Measurements from ENCODE around the gene CD47.

The CD47 gene

DNA sequence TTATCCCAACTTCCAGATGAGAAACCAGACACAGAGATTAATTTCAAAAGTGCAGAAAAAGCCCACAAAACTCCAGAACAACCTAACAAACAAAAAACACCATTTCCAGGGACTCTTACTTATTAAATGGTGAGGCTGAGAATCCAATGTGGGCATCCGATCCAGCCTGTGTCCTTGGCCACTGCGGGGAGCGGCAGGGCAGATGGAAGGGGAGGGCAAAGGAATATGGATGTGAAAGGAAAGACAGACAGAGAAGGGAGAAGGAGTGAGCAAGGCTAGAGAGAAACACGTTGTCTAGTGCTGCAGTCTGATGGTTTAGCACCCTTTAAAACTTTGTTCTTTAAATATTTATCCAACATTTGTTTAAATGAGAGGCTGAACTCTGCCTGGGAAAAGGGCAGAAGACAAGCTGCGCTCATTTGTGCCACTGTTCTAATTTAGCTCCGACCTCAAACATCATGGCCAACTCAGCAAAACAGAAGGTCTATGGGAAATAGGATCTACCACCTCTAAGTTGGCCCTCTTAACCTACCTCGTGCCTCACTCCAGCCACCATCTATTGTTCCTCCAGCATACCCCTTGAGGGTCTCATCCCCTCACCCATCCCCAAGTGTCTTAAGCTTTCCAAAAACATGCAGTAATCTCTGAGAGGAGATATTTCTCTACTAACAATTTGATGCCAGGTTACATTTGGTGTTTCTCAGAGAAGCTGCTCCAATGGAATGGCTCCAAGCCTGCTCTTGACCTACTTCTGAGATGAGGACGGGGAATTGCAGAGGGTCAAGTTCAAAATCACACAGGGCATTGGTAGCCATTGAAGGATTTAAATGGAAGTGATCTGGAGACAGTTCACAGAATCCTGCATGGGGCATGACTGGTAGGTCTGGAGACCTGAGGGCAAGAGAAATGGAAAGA, 77.4 kb downstream of the CD47 start:
- no peak for DNase-seq
- ATAC-seq: no peak

DNA sequence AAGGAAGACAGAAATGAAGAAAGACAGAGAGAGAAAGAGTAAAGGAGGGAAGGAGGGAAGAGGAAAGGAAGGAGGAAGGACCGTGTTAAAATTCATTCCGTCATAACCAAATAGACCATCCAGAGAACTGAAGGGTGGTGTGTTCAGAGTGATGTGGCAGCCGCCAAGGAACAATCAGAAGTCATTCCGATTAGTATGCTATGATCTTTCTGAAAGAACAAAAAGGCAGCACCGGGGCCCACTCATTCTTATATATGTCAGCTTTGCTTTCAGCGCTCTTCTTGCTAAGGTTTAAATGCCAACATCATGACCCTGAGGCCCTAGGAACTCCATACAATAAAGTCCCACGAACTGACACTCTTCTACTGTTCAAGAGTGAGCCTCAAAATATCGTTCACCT, 78.5 kb downstream of the CD47 start:
- DNase-seq (no peak), ATAC-seq (no peak)

DNA sequence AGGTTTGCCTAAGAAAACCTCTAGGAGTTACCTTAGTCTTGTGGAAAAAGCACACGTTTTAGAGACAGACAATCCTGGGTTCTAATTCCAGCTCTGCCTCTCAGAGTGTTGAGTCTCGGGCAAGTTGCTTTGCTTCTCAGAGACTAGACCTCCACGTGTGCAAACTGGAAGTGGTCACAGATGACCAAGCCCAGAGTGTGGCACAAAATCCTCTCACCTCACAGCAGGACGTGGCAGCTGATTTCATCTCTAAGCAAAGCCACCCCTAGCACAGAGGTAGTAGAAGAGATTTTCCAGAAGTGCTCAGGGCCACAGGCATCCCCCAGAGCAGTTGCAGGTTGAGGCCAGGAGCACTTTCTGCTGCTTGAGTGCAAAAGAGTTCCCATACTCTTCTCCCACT, 79.2 kb downstream of the CD47 start:
- ATAC-seq: no peak

DNA sequence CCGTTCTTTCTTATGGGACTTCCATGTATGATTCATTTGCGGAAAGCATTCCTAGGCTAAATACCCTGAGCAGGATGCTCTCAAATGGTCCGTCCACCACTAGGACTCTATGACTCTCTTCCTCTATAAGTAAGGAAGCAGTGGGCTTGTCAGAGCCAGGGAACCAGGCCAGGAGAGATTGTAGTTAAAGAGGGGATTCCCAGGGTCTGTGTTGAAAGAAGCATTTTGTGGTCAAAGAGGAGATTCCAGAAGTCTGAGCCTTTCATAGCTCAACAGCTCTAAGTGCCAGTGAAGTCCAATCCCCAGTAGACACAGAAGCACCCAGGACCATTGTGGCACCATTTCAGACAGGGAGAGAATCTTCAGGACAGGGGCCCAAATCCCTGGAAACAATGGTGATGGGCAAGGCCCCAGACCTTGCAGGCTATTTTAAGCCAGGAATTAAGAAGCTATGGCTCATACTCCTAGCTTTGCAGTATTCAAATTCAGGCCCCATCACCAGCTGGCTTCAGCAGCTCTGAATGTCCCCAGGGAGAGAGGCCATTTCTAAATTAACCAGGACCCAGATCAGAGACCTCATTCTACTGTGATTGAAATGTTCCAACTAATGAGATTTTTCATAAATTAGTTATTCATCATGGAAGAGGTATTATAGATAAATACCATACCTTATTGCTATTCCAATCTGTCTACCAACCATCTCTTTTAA, 81.7 kb downstream of the CD47 start:
- no peak for ATAC-seq
- no peak for DNase-seq

More for the DNA sequence above, 79.2 kb downstream of the CD47 start:
- DNase-seq: no peak

DNA sequence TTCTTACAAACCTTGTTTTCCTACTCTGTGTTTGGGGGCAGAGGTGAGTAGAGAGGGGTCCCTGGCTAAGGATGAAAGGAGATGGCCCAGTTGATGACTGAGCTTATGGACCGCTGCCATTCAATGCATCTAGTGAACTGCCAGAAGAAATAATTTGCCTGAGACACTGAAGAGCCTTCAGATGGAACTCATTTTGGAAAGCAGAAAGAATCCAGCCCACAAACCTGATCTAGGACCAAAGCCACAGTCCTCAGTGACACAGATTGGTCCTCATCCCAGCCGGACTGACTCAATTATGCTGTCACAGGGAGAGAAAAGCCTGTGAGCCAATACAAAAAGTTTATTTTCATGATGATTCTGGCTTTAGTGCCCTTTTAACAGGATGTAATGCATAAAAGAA, 82.7 kb downstream of the CD47 start:
- no peak for ATAC-seq
- DNase-seq: no peak

DNA sequence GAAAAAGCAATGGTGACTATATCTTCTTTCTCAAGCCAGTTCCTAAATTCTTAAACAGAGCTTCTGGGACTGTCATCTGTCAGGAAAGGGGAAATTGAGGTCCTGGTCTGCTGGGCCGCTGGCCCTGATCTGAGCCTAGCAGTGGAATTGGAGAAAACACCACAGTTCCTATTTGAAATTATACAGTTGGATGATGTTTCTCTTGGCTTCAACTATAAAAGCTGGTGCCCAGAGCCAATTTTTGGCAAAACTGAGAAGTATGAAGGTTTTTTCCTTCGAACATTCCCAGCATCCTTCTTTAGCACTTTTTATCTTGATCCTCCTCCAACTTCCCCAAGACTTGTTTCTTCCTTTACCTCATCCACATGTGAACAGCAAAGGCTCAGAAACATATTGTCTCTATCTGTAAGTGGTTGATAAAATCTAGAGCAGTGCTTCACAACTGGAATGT, 83.9 kb downstream of the CD47 start:
- no peak for ATAC-seq
- no peak for DNase-seq

DNA sequence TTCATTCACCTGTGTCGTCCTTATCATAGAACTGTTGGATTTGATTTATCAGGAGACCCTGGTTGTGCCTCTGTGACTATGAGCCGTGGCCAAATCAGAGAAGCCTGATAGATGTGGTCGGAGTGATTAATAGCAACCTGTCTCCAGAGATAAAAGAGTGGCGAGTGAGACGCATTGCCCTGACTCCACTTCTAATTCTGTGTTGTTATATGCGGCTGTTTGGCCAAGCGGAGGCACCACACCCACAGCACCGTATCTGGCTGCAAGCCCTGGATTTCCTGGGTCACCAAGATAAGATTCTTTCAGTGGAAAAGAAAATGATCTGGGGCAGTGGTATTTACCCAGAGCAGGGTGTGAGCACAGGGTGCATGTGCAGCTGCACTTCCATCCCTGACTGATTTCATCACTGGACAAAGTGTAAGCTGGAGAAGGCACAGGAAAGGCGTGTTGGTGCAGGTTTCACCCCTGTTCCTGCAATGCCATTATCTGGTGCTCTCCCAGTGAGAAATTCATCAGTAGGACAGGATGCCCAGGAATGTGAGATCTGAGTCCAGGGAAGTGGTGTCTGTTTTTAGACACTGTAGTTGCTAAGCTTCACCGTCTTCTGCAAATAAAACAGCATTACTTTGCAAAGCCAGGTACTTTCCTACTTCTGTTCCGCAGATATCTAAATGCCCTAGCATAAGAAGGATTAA, 84.6 kb downstream of the CD47 start:
- no peak for ATAC-seq

DNA sequence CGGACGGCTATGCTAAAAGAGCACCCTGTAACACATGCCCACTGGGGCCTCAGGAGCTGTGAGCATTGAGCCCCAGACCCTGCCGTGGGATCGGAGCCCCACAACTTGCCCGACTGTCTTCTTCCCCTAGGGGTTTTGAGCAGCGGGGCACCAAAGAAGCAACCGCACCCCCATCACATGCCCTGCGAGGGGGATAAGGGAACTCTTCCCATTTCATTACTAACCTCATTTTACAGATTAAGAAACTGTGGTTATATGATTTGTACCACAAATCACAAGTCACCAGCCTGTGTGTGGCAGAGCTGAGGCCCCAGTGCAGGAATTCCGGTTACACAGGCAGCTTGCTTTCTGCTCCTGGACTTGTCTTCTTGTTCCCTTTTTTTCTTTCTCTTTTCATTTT, 86.2 kb downstream of the CD47 start:
- peak; percentile 32 for ATAC-seq
- no peak for DNase-seq

More for the DNA sequence above, 84.6 kb downstream of the CD47 start:
- no peak for DNase-seq

DNA sequence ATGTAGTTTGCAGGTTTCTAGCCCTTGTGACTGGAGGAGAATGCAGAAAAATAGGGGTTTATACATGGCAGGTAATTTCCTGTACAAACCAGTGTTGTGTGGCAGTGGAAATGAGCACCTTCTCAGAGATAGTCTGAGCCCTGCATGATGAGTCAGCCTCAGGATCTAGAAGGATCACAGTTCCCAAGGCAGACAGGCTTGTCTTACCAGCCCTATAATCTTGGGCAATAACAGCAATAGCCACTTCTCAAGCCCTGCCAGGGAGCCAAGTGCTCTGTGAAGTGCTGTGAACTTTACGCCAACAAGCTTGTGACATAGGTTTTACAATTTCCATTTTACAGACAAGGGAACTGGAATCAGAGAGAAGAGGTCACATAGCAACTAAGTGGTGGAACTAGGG, 89.4 kb downstream of the CD47 start:
- DNase-seq: no peak
- ATAC-seq: no peak

DNA sequence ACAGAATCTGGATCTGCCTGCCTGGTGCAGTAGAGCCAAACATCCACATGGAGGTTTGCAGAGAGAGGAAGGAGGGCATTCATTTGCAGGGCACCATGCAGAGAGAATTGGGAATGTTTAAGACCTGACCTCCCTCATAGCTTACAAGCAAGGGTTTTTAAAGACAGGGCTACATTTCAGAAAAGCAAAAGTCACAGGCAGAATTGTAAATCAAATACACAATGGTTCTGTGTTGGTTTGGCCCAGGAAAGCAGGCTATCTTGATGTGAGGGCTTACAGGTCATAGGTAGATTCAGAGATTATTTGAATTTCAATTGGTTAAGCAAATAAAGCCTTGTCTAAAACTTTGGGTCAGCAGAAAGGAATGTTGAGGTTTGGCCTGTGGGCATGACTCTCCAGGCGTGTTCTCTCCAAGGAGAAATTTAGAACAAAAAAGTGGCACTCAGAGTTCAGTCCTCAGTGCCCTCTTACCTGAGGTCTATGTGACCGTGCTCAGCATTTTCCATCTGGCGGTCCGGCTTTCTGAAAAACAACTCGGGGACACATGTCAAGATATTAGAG, 91.5 kb downstream of the CD47 start:
- ATAC-seq (no peak), DNase-seq (no peak)

DNA sequence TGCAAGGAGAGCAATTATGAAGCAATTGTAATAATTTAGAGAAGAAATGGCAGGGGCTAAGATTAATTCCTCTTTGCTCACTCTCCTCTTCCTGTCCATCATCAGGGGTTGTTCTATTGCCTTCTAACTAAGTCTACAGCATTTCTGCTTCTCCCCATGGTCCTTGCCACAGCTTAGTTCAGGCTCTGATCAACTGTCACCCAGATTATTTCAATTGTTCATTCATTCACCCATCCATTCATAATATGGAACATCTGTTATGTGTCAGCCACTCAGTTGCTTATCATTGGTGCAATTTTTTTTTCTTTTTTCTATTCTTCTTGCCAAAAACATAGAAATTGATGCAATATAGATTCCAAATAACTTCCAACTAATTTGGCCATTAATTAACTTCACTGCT, 93.2 kb downstream of the CD47 start:
- DNase-seq: no peak

DNA sequence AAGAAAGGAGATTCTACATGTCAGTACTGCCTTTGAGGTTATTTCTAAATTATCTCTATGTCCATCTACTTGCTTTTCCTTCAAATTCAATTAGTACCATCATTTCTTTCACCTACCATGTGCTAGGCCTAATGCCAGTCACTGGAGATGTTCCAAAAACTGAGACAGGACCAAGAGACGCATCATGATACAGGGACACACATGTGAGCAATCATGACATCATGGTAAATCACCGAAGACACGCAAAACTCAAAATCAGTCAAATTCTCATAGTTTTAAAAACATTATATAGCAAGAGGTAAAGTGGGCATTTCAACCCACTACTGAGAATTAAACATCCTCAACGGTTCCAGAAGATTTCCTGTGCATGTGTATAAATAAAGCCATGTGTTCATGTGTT, 95.0 kb downstream of the CD47 start:
- ATAC-seq: no peak
- no peak for DNase-seq

More for the DNA sequence above, 93.2 kb downstream of the CD47 start:
- no peak for ATAC-seq

DNA sequence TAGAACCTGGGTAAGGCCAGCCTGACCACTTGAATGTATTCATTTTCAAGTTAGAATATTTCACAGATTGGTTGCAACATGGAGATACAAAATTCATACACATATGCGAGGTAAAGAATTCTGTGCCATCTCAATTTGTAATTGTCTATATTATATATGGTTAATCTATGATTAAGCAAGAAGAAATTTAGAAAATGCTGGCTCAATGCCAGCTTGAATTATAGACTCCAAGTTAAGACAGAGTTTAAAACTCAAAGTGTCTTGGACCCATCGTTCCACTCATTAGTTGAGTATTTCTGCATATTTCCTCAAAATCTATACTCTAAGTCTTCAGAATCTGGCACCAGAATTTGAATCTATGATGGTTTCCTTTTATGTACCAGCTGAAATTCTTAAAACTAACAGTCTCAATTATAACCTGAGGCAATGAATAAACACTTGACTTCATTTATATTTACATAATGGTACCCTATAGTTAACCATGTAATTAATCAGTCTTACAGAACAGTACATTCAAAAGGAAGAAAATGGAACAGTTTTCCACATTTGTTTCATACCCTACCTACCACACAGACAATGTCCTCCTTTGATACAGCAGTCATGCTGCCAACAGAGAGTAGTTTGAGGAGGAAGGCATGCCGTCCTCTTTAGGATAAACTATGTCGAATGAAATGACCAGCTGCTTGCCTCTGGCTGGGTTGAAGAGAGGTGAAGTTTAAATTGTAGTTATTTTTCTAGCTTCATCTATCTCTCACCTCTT, 95.7 kb downstream of the CD47 start:
- ATAC-seq: no peak
- no peak for DNase-seq

DNA sequence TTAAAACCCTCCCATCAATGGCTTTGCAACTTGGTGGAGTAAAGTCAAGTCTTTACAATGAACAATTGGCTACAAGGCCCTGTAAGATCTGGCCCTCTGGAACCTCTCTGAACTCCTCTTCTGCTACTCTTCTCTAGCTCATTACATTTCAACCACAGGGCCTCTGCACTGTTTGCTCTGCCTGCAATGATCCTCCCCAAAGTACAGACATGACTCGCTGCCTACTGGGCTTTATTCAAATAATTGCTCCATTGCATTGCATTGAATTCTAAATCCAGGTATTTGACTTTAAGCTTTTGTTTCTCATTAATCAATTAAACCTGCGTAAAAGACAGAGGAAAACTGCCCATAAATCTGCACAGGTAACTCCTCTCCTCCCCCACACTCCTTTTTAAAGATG, 96.7 kb downstream of the CD47 start:
- no peak for DNase-seq
- ATAC-seq: no peak

DNA sequence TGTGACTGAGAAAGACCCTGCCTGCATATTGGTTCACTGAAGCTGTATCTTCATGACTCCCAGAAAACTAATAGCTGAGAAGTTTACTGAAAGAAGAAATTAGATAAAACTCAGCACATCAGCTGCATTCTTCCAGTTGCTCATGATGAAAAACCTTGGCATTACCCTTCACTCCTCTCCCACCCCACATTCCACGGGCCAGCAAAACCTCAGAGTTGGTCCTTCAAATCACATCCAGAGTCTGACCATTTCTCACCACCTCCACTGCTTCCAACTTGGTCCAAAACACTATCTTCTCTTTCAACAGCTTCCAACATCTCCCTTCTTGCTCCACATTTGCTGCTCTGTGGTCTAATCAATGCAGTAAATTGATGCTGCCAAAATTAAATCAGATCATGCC, 97.1 kb downstream of the CD47 start:
- ATAC-seq: no peak

More for the DNA sequence above, 97.1 kb downstream of the CD47 start:
- no peak for DNase-seq

Data from stimulated activated naive CD8-positive, alpha-beta T cell treated with anti-CD3 and anti-CD28 coated beads, Interleukin-15, Interleukin-2, amounts not matched to agents 100 U/mL and 50 U/mL, for 24 hours (primary cell).